Stomach smooth muscle (tissue), 2 donors: ENCODE data around the gene RNPS1.
"Not testable (repeated sequence)": the region's sequence is repeated elsewhere in the genome, so short reads cannot be mapped to it uniquely, and the experiment has no call there.

Experiments
- H3K27ac ChIP-seq: one replicate; pipeline ENCODE4 v1.7.0; 2013; ENCODE audit warnings: mild to moderate bottlenecking, low read length, inconsistent platforms
- H3K27me3 ChIP-seq, 2 donors: one replicate each; pipeline ENCODE4 v1.7.0; 2013; ENCODE audit warnings: low read length in 2 of 2; ENCODE audit not compliant: insufficient read depth in 2 of 2, control insufficient read depth in 1 of 2
- H3K36me3 ChIP-seq, 2 donors: one replicate each; pipeline ENCODE4 v1.7.0; 2013; ENCODE audit warnings: low read length in 2 of 2; ENCODE audit not compliant: control insufficient read depth in 2 of 2, insufficient read depth in 2 of 2
- H3K4me1 ChIP-seq: one replicate; pipeline ENCODE4 v1.7.0; 2013; ENCODE audit warnings: low read length; ENCODE audit not compliant: control insufficient read depth, insufficient read depth
- H3K4me3 ChIP-seq, 2 donors: one replicate each; pipeline ENCODE4 v1.7.0; 2013; ENCODE audit warnings: low read length in 2 of 2
- H3K9ac ChIP-seq, 2 donors: one replicate each; pipeline ENCODE4 v1.7.0; 2013; ENCODE audit warnings: low read length in 2 of 2, mild to moderate bottlenecking in 1 of 2
- H3K9me3 ChIP-seq, 2 donors: one replicate each; pipeline ENCODE4 v1.7.0; 2013; ENCODE audit warnings: low read length in 2 of 2; ENCODE audit not compliant: control insufficient read depth in 2 of 2
- donor health status: healthy.
- donor health status: Pancreatic carcinoma.

Gene RNPS1

DNA sequence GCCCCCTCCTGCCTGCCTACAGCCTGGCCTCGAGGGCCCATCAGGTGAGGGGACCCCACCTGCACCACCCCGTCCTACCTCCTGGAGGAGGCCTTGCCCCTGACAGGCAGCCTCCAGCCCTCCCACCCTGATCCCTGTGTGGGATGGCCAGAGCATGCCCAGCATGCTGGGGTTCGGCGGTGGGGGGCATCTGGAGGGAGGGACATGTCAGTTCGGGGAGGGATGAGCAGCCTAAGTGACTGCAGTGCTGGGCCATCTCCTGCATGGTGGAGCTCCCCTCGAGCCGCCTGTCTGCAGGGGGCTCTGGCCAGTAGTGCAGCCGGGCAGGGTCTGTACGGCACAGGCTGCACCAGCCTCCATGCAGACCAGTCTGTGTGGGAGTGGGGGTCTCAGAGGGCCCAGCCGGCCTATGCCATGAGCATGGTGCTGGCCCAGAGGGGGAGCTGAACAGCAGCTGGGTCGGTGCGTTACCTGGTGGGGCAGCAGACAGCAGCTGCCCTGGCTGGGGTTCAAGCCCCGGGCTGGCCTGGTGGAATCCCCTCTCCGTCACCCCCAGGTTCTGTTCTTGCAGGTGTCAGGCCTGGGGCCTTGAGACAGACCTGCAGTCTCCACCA, 4.0 kb upstream of the RNPS1 start:
- Histone ChIP-seq H3K9me3 (no peaks in the 10 kb centered on the region), H3K27me3 (no peaks in the 10 kb centered on the region), H3K4me3 (no peak overlapping the region), H3K9ac (no peak overlapping the region), H3K4me1 (peaks cover 14% of the 10 kb centered on the region), H3K27ac (no peak overlapping the region), H3K36me3 (peaks cover 0 to 4% of the 10 kb centered on the region in 2 donors)

DNA sequence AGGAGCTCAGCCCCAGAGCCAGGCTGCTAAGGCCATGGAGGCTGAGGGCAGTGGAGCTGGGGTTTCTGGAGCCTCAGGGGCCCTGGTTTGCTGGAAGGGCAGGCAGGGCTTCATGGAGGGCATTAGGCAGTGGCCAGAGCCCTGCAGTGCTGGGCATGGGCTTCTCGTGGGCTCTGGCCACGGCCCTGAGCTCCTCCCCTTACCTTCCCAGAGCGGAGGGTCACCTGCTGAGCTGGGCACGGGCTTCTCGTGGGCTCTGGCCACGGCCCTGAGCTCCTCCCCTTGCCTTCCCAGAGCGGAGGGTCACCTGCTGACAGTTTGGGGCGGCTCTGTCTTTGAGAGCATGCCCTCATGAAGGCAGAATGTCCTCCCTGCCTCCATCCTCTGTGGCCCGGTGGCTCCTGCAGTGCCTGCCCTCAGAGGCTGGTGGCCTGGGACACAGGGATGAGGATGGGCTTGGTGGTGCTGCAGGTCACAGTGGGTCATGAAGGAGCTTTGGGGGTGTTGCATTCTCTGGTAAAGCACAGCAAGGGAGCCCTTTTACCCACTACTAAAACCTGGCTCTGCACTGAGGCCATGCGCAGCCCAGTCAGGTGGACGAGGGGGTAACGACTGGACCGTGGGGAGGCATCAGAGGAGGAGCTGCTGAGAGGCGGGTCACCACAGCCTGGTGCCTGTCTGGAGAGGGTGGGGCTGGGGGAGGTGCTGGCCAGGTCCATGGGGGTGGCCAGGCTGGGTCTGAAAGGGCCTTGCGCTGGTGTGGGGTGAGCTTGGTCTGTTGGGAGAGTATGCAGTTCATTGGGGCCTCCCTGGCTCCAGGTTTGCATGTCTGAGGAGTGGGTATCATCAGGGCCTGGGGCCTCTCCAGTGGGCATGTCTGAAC, 2.9 kb upstream of the RNPS1 start:
- no peak overlapping the region for H3K27ac ChIP-seq
- H3K36me3 ChIP-seq, result peaks cover 0 to 4% of the 10 kb centered on the region in 2 donors

DNA sequence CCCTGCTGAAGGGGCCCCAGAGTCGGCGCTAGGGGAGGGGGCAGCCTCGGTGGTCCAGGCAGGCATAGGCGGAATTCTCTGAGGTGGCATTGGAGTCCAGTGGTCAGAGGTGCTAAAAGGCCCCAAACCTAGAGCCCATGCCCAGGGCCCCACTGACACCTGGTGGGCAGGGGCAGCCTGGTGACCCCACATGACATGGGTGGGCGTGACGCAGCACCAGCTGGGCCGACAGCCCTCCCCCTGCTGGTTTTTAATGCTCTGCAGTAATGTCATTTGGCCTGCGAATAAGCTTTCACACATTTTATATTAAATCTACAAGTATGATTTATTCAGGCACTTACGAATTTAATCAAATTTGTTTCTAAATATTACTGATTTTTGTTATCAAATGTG, 2.1 kb upstream of the RNPS1 start:
- H3K27ac ChIP-seq, result peak overlapping the region; percentile 90

More for the DNA sequence above, 2.9 kb upstream of the RNPS1 start:
- Histone ChIP-seq H3K27me3 (no peaks in the 10 kb centered on the region), H3K9ac (no peak overlapping the region), H3K4me3 (no peak overlapping the region), H3K4me1 (peaks cover 24% of the 10 kb centered on the region), H3K9me3 (no peaks in the 10 kb centered on the region)

DNA sequence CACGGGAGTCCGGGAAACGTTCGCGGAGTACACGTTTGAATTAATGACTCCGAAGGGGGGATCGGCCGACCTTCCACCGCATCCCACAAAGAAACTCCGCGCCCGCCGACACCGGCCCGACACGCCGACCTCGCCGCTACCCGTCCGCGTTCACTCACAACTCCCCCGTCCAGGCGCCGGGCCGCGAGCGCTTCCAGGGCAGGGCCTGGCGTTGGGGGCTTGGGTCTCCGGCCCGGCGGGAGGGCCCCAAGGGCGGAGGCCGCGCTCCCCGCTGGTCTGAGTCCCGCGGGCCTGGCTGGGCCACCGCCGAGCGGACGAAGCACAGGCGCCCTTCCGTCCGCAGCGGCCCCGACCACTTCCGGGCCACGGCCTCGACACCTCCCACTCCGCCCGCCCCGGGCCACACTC, 417 bp downstream of the RNPS1 start:
- not testable (repeated sequence) for H3K9me3 ChIP-seq

More for the DNA sequence above, 2.1 kb upstream of the RNPS1 start:
- H3K27me3 ChIP-seq, result no peaks in the 10 kb centered on the region
- H3K9me3 ChIP-seq, result no peaks in the 10 kb centered on the region
- no peaks in the 10 kb centered on the region for H3K36me3 ChIP-seq
- H3K9ac ChIP-seq, result peak overlapping the region in 1 of 2 donors; percentile 78
- H3K4me3 ChIP-seq, result peak overlapping the region in 1 of 2 donors; percentile 96
- peaks cover 25% of the 10 kb centered on the region for H3K4me1 ChIP-seq

DNA sequence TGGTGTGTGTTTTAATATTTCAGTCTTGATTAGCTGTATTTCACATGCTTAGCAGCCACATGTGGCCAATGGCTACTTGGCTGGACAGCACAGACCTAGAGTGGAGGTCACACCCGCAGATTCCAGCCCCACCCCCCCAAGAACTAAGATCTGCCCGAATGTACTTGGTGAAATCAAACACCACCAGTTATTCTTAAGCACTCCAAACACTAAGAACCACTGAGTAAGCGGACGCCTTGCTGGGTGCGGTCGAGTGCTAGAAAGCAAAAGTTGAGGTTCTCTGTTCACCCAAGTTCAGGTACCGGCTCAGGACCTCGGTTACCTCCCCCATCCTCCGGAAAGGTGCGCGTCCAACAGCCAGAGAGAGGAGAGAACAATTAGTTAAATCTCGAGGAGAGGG, 1.0 kb downstream of the RNPS1 start:
- Histone ChIP-seq H3K4me1 (peaks cover 25% of the 10 kb centered on the region), H3K9ac (peak overlapping the region; percentile 55 to 82), H3K36me3 (peaks cover 10 to 18% of the 10 kb centered on the region in 2 donors), H3K4me3 (peak overlapping the region; percentile 63 to 96)
- not testable (repeated sequence) for H3K9me3 ChIP-seq, H3K27me3 ChIP-seq, H3K27ac ChIP-seq

More for the DNA sequence above, 417 bp downstream of the RNPS1 start:
- H3K4me3 ChIP-seq, result peak overlapping the region; percentile 90 to 96
- not testable (repeated sequence) for H3K27me3 ChIP-seq
- H3K27ac ChIP-seq, result peak overlapping the region; percentile 90
- H3K36me3 ChIP-seq, result peaks cover 5 to 12% of the 10 kb centered on the region in 2 donors
- peak overlapping the region; percentile 82 to 90 for H3K9ac ChIP-seq
- peaks cover 25% of the 10 kb centered on the region for H3K4me1 ChIP-seq

DNA sequence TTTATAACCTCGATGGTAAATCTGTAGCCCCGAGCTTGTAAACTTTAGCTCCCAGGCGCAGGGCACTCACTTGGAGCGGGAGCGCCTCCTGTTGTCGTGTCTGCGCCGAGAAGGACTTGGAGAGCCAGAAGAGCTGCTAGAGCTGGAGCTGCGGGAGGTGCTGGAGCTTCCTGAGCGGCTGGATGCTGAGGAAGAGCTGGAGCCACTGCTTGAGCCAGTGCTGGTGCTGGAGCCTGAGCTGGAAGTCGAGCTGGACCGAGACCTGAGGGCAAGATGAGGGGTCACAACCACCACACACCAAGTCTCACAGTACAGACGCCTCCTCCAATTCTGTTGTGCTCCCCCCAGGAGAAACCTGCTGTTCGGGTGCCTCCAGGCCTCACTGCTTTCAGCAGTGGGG, 4.9 kb downstream of the RNPS1 start:
- not testable (repeated sequence) for H3K27ac ChIP-seq, H3K4me3 ChIP-seq, H3K9me3 ChIP-seq, H3K27me3 ChIP-seq, H3K9ac ChIP-seq
- Histone ChIP-seq H3K36me3 (peaks cover 20 to 32% of the 10 kb centered on the region in 2 donors), H3K4me1 (peaks cover 12% of the 10 kb centered on the region)

DNA sequence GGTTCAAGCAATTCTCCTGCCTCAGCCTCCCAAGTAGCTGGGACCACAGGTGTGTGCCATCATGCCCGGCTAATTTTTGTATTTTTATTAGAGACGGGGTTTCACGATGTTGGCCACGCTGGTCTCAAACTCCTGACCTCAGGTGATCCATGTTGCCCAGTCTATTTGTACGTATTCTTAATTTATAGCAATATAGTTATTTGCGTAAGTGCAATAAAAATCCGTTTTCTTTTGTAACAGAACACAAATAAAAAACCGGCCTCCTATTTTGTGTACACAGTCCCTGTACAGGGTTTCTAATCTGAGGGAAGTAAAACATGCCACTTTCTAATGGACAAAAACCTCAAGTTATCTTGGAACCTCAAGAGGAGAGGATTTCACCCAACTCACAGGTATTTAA, 7.7 kb downstream of the RNPS1 start:
- no peak overlapping the region for H3K4me3 ChIP-seq
- H3K4me1 ChIP-seq, result no peaks in the 10 kb centered on the region
- H3K27ac ChIP-seq, result no peak overlapping the region
- H3K27me3 ChIP-seq, result no peaks in the 10 kb centered on the region
- no peaks in the 10 kb centered on the region for H3K9me3 ChIP-seq
- H3K9ac ChIP-seq, result no peak overlapping the region
- peaks cover 34 to 57% of the 10 kb centered on the region in 2 donors for H3K36me3 ChIP-seq

DNA sequence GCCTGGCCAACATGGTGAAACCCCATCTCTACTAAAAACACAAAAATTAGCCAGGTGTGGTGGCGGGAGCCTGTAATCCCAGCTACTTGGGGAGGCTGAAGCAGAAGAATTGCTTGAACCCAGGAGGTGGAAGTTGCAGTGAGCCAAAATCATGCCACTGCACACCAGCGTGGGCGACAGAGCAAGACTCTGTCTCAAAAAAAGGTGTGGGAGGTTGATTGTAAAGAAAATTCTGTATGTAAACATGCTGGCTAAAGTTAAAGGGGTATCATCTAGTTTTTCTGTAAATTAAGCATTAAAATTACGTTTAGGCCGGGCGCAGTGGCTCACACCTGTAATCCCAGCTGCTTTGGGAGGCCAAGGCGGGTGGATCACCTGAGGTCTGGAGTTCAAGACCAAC, 9.4 kb downstream of the RNPS1 start:
- H3K4me3 ChIP-seq, H3K27ac ChIP-seq, H3K9ac ChIP-seq, H3K9me3 ChIP-seq, H3K27me3 ChIP-seq, H3K4me1 ChIP-seq: not testable (repeated sequence)
- H3K36me3 ChIP-seq, result peaks cover 38 to 62% of the 10 kb centered on the region in 2 donors

DNA sequence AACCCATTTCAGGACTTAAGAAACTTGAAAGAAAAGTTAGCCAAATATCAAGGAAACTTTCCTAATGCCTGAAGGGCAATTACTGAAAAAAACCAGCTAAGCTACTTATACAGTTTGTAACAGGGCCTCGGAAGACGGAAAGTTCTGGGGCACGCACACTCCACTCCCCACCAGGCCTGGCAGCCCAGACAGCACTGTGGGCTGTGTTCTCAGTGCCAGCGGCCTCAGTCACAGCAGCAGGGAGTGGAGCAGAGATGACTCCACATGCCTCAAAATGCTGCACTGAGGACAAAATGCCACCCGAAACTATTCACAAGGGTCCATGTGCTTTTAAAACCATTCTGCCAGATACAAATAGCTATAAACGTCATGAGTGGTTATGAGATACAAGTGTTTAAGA, 10.2 kb downstream of the RNPS1 start:
- H3K36me3 ChIP-seq, result peaks cover 36 to 62% of the 10 kb centered on the region in 2 donors
- no peaks in the 10 kb centered on the region for H3K9me3 ChIP-seq
- H3K4me3 ChIP-seq, result no peak overlapping the region
- H3K9ac ChIP-seq, result no peak overlapping the region
- no peak overlapping the region for H3K27ac ChIP-seq
- no peaks in the 10 kb centered on the region for H3K4me1 ChIP-seq
- no peaks in the 10 kb centered on the region for H3K27me3 ChIP-seq

DNA sequence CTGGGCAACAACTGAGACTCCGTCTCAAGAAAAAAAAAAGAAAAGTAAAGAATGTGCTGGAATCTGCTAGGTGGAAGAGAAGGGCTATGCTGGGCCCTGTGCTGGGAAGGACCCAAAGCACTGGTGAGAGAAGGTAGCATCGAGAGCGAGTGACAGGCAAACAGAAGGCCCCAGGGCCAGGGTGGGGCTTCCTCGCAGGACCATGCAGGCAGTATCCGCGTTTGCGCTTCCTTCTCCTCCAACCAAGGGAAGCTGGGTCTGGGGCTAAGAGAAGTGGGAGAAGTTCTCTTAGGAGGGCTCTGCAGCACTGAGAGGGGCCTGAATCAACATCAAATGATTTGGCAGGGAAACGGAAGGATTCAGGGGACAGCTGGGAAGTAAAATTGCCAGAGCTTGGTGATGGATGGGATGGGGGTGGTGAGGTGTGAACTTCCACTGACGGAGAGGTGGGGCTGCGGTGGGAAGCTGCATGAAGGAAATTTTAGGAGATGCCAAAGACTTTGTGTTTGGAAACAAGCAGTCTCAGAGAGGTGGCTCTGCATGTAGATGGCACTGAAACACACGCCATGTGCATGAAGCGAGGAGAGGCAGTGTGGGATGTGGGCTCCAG, 11.3 kb downstream of the RNPS1 start:
- H3K27me3 ChIP-seq, result no peaks in the 10 kb centered on the region
- H3K4me3 ChIP-seq, result no peak overlapping the region
- H3K9ac ChIP-seq, result no peak overlapping the region
- no peak overlapping the region for H3K27ac ChIP-seq
- peaks cover 6% of the 10 kb centered on the region for H3K4me1 ChIP-seq
- H3K9me3 ChIP-seq, result no peaks in the 10 kb centered on the region
- H3K36me3 ChIP-seq, result peaks cover 26 to 53% of the 10 kb centered on the region in 2 donors
